ENCODE measurements around the gene NRXN2.
A peak's percentile ranks its signal among the peaks of the same experiment; 100 is the strongest.

NRXN2 gene

DNA sequence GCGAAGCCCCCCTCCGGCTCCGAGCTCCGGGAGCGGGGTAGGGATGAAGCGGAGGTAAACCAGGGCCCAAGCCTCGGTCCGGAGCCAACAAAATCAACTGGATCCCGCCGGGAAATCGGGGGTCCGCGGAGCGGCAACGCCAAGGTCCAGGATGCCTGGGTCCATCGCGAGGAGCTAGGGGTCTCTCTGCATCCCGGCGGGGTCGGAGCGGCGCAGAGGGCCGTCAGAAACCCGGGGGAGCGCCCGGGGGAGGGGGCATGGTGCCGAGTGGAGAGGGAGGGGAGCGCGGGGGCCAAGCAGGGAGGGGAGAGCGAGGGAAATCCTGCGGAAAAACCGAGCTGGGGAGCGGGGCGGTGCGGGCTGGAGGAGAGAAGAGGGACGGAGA lies 80.1 kb downstream of the NRXN2 start:
- H3K9me3 ChIP-seq (ENCODE audit: insufficient read depth, low read depth, low read length), result no peaks in the 10 kb centered on the region
- H2AFZ ChIP-seq (ENCODE audit: low read length), result no peak overlapping the region; the same call in 1 of the 2 replicates
- peaks cover 83% of the 10 kb centered on the region for H3K4me1 ChIP-seq (ENCODE audit: insufficient read depth, low read length, poor library complexity, severe bottlenecking)
- H3K4me3 ChIP-seq (ENCODE audit: low read length, poor library complexity, severe bottlenecking), result peak overlapping the region; percentile 77
- H3F3A ChIP-seq (ENCODE audit: low read depth), result no peaks in the 10 kb centered on the region; the same call in 1 of the 2 replicates
- TF ChIP-seq EZH2phosphoT487 (IDR thresholded peaks at IDR 0.05; ENCODE audit: borderline replicate concordance), result no peak
- TF ChIP-seq, protein P1, sequence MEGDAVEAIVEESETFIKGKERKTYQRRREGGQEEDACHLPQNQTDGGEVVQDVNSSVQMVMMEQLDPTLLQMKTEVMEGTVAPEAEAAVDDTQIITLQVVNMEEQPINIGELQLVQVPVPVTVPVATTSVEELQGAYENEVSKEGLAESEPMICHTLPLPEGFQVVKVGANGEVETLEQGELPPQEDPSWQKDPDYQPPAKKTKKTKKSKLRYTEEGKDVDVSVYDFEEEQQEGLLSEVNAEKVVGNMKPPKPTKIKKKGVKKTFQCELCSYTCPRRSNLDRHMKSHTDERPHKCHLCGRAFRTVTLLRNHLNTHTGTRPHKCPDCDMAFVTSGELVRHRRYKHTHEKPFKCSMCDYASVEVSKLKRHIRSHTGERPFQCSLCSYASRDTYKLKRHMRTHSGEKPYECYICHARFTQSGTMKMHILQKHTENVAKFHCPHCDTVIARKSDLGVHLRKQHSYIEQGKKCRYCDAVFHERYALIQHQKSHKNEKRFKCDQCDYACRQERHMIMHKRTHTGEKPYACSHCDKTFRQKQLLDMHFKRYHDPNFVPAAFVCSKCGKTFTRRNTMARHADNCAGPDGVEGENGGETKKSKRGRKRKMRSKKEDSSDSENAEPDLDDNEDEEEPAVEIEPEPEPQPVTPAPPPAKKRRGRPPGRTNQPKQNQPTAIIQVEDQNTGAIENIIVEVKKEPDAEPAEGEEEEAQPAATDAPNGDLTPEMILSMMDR (conservative IDR thresholded peaks at IDR 0.05; ENCODE audit: low read length), result no peak
- H3K4me2 ChIP-seq (ENCODE audit: low read depth, low read length, poor library complexity, severe bottlenecking), result peak overlapping the region; percentile 56
- no peaks in the 10 kb centered on the region for H3K27me3 ChIP-seq (ENCODE audit: insufficient read depth, low read length, poor library complexity, severe bottlenecking)
- no peaks in the 10 kb centered on the region for H3K36me3 ChIP-seq (ENCODE audit: insufficient read depth, low read length)
- peak overlapping the region; percentile 79 for H3K9ac ChIP-seq (ENCODE audit: low read depth, low read length, poor library complexity, severe bottlenecking)
- H4K20me1 ChIP-seq (ENCODE audit: insufficient read depth, low read length, poor library complexity, severe bottlenecking), result peaks cover 40% of the 10 kb centered on the region
- no peaks in the 10 kb centered on the region for H3K9me2 ChIP-seq (replicated peaks; ENCODE audit: low read depth, low read length)
- H3K79me2 ChIP-seq (ENCODE audit: insufficient read depth, low read length), result peaks cover 57% of the 10 kb centered on the region

DNA sequence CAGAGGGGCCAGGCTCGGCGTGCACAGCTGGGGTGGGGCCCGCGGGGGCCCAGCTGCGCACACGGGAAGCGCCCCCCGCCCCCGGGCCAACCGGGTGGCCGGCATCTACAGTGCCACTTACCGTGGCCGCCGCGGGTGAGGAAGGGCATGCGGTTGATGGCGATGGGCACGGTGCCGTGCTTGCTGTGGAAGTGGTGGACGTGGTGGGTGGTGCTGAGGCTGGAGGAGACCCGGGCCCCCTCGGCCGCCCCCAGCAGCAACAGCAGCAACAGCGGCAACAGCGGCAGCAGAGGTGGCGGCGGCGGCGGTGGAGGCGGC lies 80.6 kb downstream of the NRXN2 start:
- Histone ChIP-seq H2AFZ (ENCODE audit: low read length) (no peak overlapping the region), H3K9ac (ENCODE audit: low read depth, low read length, poor library complexity, severe bottlenecking) (peak overlapping the region; percentile 79), H3K9me2 (replicated peaks; ENCODE audit: low read depth, low read length) (no peaks in the 10 kb centered on the region), H4K20me1 (ENCODE audit: insufficient read depth, low read length, poor library complexity, severe bottlenecking) (peaks cover 45% of the 10 kb centered on the region), H3K9me3 (ENCODE audit: insufficient read depth, low read depth, low read length) (no peaks in the 10 kb centered on the region), H3K4me2 (ENCODE audit: low read depth, low read length, poor library complexity, severe bottlenecking) (peak overlapping the region; percentile 96), H3K36me3 (ENCODE audit: insufficient read depth, low read length) (no peaks in the 10 kb centered on the region), H3K27me3 (ENCODE audit: insufficient read depth, low read length, poor library complexity, severe bottlenecking) (no peaks in the 10 kb centered on the region), H3F3A (ENCODE audit: low read depth) (no peaks in the 10 kb centered on the region; the same call in 1 of the 2 replicates), H3K79me2 (ENCODE audit: insufficient read depth, low read length) (peaks cover 62% of the 10 kb centered on the region), H3K4me3 (ENCODE audit: low read length, poor library complexity, severe bottlenecking) (peak overlapping the region; percentile 77), H3K4me1 (ENCODE audit: insufficient read depth, low read length, poor library complexity, severe bottlenecking) (peaks cover 83% of the 10 kb centered on the region)
- TF ChIP-seq EZH2phosphoT487 (IDR thresholded peaks at IDR 0.05; ENCODE audit: borderline replicate concordance), result no peak
- TF ChIP-seq, protein P1 (conservative IDR thresholded peaks at IDR 0.05; ENCODE audit: low read length), result no peak

GRCh38 chr11:64641596-64642417 lies 81.2 kb downstream of the NRXN2 start:
- Histone ChIP-seq H3K27me3 (ENCODE audit: insufficient read depth, low read length, poor library complexity, severe bottlenecking) (no peaks in the 10 kb centered on the region), H3K4me2 (ENCODE audit: low read depth, low read length, poor library complexity, severe bottlenecking) (peak overlapping the region; percentile 96), H3K36me3 (ENCODE audit: insufficient read depth, low read length) (no peaks in the 10 kb centered on the region), H3K9me2 (replicated peaks; ENCODE audit: low read depth, low read length) (no peaks in the 10 kb centered on the region), H3K9me3 (ENCODE audit: insufficient read depth, low read depth, low read length) (no peaks in the 10 kb centered on the region), H3F3A (ENCODE audit: low read depth) (no peaks in the 10 kb centered on the region; the same call in 1 of the 2 replicates), H4K20me1 (ENCODE audit: insufficient read depth, low read length, poor library complexity, severe bottlenecking) (peaks cover 50% of the 10 kb centered on the region), H3K9ac (ENCODE audit: low read depth, low read length, poor library complexity, severe bottlenecking) (peak overlapping the region; percentile 79), H2AFZ (ENCODE audit: low read length) (no peak overlapping the region), H3K4me1 (ENCODE audit: insufficient read depth, low read length, poor library complexity, severe bottlenecking) (peaks cover 82% of the 10 kb centered on the region), H3K4me3 (ENCODE audit: low read length, poor library complexity, severe bottlenecking) (peak overlapping the region; percentile 77), H3K79me2 (ENCODE audit: insufficient read depth, low read length) (peaks cover 68% of the 10 kb centered on the region)
- no peak for TF ChIP-seq EZH2phosphoT487 (IDR thresholded peaks at IDR 0.05; ENCODE audit: borderline replicate concordance)
- TF ChIP-seq, protein P1 (conservative IDR thresholded peaks at IDR 0.05; ENCODE audit: low read length), result no peak

Data from Loucy (cell line).